AG09309 (cell line): ENCODE results near the gene EMP1.

Experiments used
- DNase-seq: peaks from one replicate; pipeline ENCODE4 v3.0.0-alpha.2; 2010; ENCODE audit warnings: low read depth
- H3K4me3 ChIP-seq: 2 replicates; pipeline ENCODE4 v1.5.1; 2011; ENCODE audit warnings: mild to moderate bottlenecking, low read depth, low read length, moderate library complexity; ENCODE audit not compliant: control insufficient read depth
- CTCF ChIP-seq: IDR thresholded peaks from 2 replicates; pipeline ENCODE4 v1.5.1; 2011; ENCODE audit warnings: mild to moderate bottlenecking, low read depth, low read length, inconsistent platforms; ENCODE audit not compliant: insufficient read depth, control insufficient read depth; ENCODE audit errors: missing control alignments

Gene EMP1

DNA sequence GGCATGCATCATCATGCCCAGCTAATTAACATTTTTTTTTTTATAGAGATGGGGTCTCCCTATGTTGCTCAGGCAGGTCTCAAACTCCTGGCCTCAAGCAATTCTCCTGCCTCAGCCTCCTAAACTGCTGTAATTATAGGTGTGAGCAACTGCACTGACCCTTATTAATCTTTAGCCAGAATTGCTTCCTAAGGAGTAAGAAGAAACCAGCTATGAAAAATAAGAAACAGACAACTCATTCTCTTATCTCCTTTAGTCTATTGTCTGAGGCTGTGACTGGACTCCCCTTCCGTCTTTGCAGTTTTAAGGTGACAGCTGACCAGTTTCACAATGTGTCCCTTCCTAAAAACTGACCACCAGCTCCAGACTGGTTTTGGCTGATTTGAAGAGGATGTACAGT is 52.4 kb downstream of the EMP1 start:
- DNase-seq, result no peak

DNA sequence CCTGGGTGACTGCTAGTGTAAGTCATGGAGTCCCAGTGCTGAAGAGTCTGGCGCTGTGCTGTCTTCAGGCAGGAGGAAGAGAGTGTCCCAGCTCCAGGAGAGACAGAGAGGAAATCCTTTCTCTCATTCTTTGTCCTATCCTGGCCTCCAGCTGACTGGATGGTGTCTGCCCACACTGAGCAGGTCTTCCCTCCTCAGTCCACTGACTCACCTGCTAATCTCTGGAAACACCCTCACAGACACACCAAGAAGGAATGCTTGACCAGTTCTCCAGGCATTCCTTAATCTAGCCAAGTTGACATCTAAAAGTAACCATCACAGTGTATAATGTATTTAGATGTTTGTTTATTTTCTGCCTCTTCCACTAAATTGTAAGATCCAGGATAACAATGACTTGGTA is 53.9 kb downstream of the EMP1 start:
- DNase-seq, result no peak
- no peak for TF ChIP-seq CTCF
- no peak overlapping the region for H3K4me3 ChIP-seq

More for the DNA sequence above, 52.4 kb downstream of the EMP1 start:
- no peak overlapping the region for H3K4me3 ChIP-seq
- no peak for TF ChIP-seq CTCF

DNA sequence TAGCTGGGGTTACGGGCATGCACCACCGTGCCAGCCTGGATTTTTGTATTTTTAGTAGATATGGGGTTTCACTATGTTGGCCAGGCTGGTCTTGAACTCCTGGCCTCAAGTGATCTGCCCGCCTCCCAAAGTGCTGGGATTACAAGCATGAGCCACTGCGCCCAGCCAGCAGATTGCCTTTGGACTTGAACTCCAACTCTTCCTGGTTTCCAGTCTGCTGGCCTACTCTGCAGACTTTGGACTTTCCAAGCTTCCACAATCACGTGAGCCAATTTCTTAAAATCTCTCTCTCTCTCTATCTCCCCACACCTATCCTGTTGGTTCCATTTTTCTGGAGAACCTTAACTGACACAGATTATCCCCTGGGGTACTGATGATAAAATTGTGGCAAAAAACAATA is 55.0 kb downstream of the EMP1 start:
- H3K4me3 ChIP-seq, result no peak overlapping the region
- DNase-seq, result no peak

DNA sequence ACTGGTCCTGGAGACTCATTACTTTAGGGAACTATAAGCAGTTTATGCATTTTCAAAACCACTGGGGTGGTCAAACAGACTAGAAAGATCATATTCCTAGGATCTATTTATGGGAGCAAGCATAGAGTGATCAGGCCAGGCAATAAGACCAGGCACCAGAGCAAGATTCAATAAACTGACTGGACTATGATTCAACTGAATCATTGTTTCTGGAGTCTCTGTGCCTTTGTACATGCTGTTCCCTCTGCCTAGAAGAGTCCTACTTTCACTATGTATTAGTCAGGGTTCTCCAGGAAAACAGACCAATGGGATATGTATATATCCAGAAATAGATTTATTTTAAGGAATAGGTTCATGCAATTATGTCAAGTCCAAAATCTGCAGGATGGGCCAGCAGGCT is 55.5 kb downstream of the EMP1 start:
- no peak for DNase-seq
- TF ChIP-seq CTCF, result no peak
- no peak overlapping the region for H3K4me3 ChIP-seq

More for the DNA sequence above, 55.0 kb downstream of the EMP1 start:
- TF ChIP-seq CTCF, result no peak

DNA sequence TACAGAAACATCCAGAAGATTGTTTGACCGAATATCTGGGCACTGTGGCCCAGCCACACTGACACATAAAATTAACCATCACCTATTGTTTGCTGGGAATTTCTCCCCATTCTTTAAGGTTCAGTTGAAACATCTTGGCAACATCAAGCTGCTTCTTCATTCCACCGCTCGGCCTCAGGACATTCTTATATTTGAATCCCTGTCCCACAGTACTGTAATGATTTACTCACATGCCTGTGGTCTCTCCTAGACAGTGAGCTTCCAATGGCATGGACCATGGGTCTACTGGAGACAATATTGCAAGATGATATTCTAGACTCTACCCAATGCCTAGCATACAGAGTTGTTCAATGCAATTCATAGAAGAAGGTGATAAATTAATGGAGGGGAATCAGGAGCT is 56.1 kb downstream of the EMP1 start:
- no peak overlapping the region for H3K4me3 ChIP-seq
- no peak for TF ChIP-seq CTCF
- DNase-seq, result no peak

DNA sequence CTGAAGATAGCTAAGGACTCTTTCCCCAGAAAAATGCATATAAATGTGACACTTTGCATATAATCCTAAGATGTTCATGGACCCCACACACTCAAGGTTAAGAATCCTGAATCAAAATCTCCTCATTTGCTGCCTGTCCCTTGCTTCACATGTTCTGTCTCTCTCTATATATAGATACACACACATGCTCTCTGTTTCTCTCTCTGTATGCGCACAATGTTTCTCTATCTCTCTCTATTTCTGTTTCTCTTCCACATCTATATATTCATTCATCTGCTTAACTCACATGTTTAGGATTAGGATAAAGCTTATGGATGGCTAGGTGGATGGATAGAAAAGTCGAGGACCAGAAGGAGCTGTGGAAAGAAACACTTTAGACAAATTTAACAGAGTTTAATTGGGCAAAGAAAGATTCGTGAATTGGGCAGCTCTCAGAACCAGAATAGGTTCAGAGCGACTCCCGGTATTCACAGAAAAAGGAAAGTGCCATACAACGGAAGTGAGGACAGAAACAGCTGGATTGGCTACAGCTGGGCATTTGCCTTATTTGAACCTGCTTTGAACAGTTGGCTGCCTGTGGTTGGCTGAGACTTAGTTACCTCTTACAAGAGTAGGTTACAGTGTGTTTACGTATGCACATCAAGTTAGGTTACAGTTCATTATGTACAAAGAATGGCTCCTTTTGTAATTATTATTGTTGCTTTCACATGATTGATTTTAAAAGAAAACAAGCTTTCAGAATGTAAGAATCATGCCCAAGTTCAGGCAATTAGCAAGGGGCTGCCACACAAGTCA is 57.6 kb downstream of the EMP1 start:
- no peak for DNase-seq
- H3K4me3 ChIP-seq, result no peak overlapping the region
- TF ChIP-seq CTCF, result no peak
